Activated naive CD8-positive, alpha-beta T cell treated with anti-CD3 and anti-CD28 coated beads, Interleukin-2, amount 50 U/mL, for 24 hours (primary cell): Measurements from ENCODE around the gene SH3YL1.
A peak's percentile ranks its signal among the peaks of the same experiment; 100 is the strongest.

Experiments
- ATAC-seq: fragments of 150-1000 bp; cut with Tn5 transposase; one replicate; pipeline ENCODE4 v1.10.0; 2021
- DNase-seq: peaks from one replicate; pipeline ENCODE4 v3.0.0; 2021
- H3K27ac Mint-ChIP-seq: one replicate; pipeline ENCODE4 v1.8.0; 2021; ENCODE audit warnings: mild to moderate bottlenecking, mixed read lengths
- H3K27me3 Mint-ChIP-seq: one replicate; pipeline ENCODE4 v1.8.0; 2021; ENCODE audit warnings: mixed read lengths
- H3K36me3 Mint-ChIP-seq: one replicate; pipeline ENCODE4 v1.8.0; 2021; ENCODE audit warnings: low read depth, mixed read lengths
- H3K4me1 Mint-ChIP-seq: one replicate; pipeline ENCODE4 v1.8.0; 2021; ENCODE audit warnings: mixed read lengths
- H3K4me3 Mint-ChIP-seq: one replicate; pipeline ENCODE4 v1.8.0; 2021; ENCODE audit warnings: mild to moderate bottlenecking, moderate library complexity, mixed read lengths
- H3K9me3 Mint-ChIP-seq: one replicate; pipeline ENCODE4 v1.8.0; 2021; ENCODE audit warnings: mixed read lengths

SH3YL1 gene

DNA sequence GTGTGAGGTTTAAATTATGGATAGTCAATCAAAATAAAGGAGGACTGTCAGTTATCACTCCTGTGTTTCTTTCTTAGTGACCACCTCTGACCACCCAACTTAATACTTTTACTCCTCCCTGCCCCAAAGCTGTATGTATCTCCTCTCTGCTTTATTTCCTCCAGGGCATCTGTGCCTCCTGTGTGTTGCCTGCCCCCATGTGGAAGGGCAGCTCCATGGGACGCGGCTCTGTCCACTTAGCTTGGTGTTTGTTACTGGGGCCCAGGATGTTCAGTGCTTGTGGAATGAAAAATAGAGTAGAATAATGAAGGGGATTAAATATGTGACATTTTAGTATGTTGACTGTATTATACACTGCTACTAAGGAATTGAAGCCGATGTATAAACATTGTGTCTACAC lies 10.7 kb upstream of the SH3YL1 start:
- DNase-seq: no peak
- no peaks in the 10 kb centered on the region for H3K27me3 Mint-ChIP-seq
- no peak overlapping the region for H3K27ac Mint-ChIP-seq
- no peaks in the 10 kb centered on the region for H3K9me3 Mint-ChIP-seq
- H3K4me3 Mint-ChIP-seq: no peak overlapping the region
- peaks cover 23% of the 10 kb centered on the region for H3K4me1 Mint-ChIP-seq
- peaks cover 64% of the 10 kb centered on the region for H3K36me3 Mint-ChIP-seq
- ATAC-seq: no peak

DNA sequence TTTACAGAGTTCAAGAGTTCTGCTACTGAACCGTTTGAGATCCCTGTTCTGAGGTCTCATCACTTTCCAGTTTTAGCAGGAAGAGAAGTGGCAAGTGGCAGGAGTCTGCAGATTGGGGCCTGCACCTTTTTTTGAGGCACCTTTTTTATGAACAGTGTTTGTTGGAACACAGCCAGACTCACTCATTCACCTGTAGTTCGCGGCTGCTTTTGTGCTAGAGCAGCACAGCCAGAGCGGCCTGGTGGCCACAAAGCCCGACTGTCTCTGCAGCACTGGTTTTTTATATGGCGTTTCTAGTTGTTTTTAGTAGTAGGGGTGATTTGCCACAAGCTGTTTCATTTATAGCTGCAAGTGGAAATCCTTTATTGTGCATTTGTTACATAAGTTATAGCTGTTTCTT lies 9.5 kb upstream of the SH3YL1 start:
- no peak for ATAC-seq
- no peak overlapping the region for H3K27ac Mint-ChIP-seq
- H3K4me3 Mint-ChIP-seq: no peak overlapping the region
- no peaks in the 10 kb centered on the region for H3K9me3 Mint-ChIP-seq
- H3K36me3 Mint-ChIP-seq: peaks cover 59% of the 10 kb centered on the region
- no peaks in the 10 kb centered on the region for H3K27me3 Mint-ChIP-seq
- DNase-seq: no peak
- H3K4me1 Mint-ChIP-seq: peaks cover 30% of the 10 kb centered on the region

DNA sequence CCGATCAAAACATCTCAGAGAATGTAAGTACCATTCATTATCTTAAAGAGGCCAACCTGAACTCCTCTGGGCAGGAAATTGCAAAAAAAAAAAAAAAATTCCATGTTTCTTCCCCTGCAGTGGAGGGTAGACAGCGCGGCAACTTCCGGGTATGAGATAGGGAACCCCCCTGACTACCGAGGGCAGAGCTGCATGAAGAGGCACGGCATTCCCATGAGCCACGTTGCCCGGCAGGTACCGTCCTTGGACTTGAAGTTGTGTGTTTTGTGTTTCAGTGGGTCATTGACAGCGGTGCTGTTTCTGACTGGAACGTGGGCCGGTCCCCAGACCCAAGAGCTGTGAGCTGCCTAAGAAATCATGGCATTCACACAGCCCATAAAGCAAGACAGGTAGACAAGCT lies 8.1 kb upstream of the SH3YL1 start:
- no peak overlapping the region for H3K27ac Mint-ChIP-seq
- no peak for DNase-seq
- no peaks in the 10 kb centered on the region for H3K27me3 Mint-ChIP-seq
- H3K9me3 Mint-ChIP-seq: no peaks in the 10 kb centered on the region
- ATAC-seq: no peak
- H3K36me3 Mint-ChIP-seq: peaks cover 51% of the 10 kb centered on the region
- H3K4me3 Mint-ChIP-seq: no peak overlapping the region
- H3K4me1 Mint-ChIP-seq: peaks cover 44% of the 10 kb centered on the region

DNA sequence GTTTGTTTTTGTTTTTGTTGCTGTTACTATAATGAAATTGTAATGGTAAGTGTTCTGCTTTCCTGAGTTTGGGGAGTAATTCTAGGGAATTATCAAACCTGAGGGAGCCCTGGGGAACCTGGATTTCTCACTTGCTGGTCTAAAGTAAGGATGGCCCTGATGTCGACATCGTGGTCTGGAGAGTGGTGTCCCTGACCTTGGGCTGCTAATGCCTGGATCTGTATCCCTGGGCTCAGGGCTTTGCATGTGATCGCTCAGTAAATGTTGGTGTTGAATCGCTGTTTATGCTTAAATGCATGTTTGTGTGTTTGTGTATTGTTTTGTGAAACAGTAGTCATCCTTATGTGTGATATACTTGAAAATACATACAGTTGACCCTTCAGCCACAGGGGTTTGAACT lies 7.0 kb upstream of the SH3YL1 start:
- no peak for DNase-seq
- Mint-ChIP-seq H3K4me3 (no peak overlapping the region), H3K9me3 (no peaks in the 10 kb centered on the region), H3K36me3 (peaks cover 49% of the 10 kb centered on the region), H3K27me3 (no peaks in the 10 kb centered on the region), H3K4me1 (peaks cover 54% of the 10 kb centered on the region), H3K27ac (no peak overlapping the region)
- ATAC-seq: no peak

DNA sequence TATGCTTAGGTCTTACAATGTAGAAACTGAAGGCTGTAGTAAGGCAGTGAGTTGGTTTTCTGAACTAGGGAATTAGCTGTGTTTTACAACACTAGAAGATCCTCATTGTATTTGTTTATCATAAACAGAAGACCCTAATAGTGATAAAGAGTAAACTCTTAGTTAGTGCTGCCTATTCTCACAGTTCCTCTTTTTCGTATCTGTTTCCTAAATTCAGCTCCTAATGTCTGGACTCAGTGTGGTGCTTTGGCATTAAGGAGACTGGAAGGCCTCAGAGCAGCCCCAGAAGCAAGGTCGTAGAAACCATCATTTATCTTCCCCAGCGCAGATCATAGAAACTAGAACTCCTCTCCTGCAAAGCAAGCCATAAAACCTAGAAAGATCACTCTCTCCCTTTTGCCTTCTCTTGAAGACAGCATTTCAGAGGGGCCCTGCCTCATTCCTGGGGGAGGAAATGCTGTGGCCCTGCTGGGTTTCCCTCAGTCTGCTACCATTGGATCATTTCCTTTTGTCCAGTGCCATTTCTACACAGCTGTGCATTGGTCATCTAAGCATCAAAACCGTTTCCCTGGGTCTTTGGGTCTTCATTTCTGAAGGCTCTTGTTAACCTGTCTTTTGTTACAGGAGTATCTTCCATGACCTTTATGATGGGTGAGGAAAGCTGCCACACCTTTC lies 5.7 kb upstream of the SH3YL1 start:
- ATAC-seq: no peak
- Mint-ChIP-seq H3K36me3 (peaks cover 40% of the 10 kb centered on the region), H3K9me3 (no peaks in the 10 kb centered on the region), H3K4me3 (no peak overlapping the region), H3K4me1 (peaks cover 59% of the 10 kb centered on the region), H3K27me3 (no peaks in the 10 kb centered on the region), H3K27ac (no peak overlapping the region)
- DNase-seq: no peak

DNA sequence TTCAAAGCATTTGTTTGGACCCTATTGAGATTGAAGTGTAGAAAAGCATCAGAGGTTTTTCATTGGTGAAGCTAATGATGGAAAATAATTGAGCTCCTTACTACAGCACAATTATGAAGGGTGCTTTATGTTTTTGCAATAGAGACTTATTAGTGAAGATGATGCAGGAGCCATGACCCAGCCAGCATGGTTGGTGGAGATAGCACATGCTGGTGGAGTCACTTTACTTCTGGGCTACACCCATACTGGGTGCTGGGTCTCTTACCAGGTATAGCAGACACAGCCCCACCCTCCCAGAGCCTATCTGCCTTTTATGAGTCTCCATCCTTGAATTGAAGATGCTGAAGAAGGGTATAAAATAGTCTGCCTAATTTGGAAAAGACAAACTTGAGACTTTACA lies 4.5 kb upstream of the SH3YL1 start:
- H3K9me3 Mint-ChIP-seq: no peaks in the 10 kb centered on the region
- H3K27ac Mint-ChIP-seq: peak overlapping the region; percentile 11
- H3K27me3 Mint-ChIP-seq: no peaks in the 10 kb centered on the region
- H3K4me1 Mint-ChIP-seq: peaks cover 62% of the 10 kb centered on the region
- DNase-seq (no peak), ATAC-seq (no peak)
- no peak overlapping the region for H3K4me3 Mint-ChIP-seq
- H3K36me3 Mint-ChIP-seq: peaks cover 37% of the 10 kb centered on the region

DNA sequence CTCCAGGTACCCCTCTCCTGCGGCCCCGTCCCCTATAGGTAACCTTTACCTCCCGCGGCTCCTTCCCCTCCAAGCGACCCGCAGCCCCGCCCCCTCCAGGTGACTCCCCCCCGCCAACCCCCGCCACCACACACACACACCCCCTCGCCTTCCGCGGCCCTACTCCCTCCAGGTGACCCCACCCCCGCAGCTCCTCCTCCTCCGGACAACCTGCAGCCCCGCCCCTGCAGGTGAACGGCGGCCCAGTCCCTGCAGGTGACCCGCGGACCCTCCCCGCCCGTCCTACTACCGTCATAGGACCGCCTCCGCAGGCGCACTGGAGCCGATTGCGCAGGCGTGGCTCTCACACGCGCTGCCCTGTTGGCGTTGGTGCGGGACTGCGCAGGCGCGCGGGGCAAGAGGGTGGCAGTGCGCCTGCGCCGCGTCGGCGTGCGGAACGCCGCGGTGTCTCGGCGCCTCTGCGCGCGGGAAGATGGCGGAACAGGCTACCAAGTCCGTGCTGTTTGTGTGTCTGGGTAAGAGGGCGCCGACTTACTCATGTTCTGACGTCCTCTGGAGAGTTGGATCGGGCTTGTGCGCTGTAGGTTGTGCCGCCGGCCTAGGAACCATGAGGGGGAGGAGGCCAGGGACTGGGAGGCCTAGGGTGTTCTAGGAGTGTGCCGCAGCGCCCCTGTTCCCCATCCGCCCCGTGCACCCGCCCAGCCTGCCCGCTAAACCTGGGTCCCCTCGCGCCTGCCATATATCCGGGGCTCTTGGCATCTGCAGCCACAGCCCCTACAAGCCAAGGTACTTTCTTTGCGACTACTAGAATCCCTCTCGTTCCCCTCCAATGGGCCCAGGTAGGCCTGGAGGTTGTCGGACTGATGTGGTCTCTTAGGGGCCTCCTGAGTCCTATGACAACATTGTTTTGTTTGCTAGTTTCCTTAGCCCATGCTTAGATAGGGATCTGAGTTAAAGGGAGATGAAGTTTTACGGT lies 949 bp upstream of the SH3YL1 start, which contains the start of gene ACP1:
ACP1 (plus strand) TSS at position 455 of the 976 bp plus-strand sequence; CDS start at position 473, 18 bp downstream.
- Mint-ChIP-seq H3K4me3 (peak within 1 kb of the TSS; percentile 92), H3K36me3 (peaks cover 31% of the 10 kb centered on the region), H3K27me3 (no peaks in the 10 kb centered on the region), H3K27ac (peak within 1 kb of the TSS; percentile 93), H3K9me3 (no peaks in the 10 kb centered on the region), H3K4me1 (peaks cover 51% of the 10 kb centered on the region)
- DNase-seq (peak; percentile 95), ATAC-seq (peak; percentile 89)

DNA sequence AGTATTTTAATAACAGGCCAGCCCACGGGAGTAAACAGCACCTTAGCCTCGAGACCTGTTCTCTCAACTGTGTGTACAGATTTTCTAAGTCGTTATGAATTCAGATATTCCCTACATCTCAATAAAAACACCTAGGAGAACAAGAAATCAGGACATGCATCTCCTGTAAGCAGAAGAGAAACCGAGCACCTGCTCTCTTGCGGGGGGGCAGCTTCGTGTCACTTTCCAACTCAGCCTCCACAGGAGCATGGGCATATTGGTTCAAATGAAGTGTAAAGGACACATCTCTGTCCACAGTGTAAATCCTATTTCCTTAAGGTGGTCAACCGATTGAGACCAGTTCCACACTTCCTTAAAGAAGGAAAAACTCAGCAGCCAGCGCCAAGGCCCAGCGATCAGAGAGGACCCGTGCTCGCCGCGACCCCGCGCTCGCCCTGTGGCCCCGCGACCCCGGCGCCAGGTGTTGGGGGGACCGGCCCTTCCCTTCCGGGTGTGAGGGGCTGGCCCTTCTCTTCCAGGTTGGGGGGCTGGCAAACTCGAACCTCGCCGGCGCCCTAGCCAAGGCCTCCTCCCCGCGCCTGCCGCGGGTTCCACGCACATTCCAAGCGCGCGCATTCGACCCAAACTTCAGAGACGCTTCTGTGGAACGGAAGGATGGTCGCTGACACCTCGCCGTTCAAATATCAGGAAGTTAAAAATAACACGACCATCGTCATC lies 652 bp downstream of the SH3YL1 start:
- H3K4me1 Mint-ChIP-seq: peaks cover 40% of the 10 kb centered on the region
- peak overlapping the region; percentile 72 for H3K4me3 Mint-ChIP-seq
- peak overlapping the region; percentile 62 for H3K27ac Mint-ChIP-seq
- peaks cover 39% of the 10 kb centered on the region for H3K36me3 Mint-ChIP-seq
- H3K27me3 Mint-ChIP-seq: no peaks in the 10 kb centered on the region
- DNase-seq (no peak), ATAC-seq (no peak)
- H3K9me3 Mint-ChIP-seq: peaks cover 12% of the 10 kb centered on the region

DNA sequence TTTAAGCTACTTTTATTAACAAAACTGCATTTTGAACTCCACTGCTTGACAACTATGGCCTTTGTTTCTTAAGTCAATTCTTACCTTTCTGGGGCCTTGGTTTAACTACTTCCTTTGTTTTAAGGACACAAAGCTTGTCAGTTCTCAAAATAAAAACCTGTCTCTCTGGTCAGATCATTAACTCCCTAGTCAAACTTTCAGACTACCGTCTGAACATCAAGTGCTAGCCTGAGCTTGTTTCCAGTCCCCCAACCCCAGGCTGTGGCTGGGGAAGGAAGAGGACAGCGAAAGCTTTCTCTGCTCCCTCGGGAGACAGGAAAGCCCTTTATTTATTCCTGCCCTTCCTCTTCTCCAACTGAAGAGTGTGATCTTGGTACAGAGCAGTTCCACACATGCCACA lies 1.7 kb downstream of the SH3YL1 start:
- no peak overlapping the region for H3K27ac Mint-ChIP-seq
- DNase-seq: no peak

DNA sequence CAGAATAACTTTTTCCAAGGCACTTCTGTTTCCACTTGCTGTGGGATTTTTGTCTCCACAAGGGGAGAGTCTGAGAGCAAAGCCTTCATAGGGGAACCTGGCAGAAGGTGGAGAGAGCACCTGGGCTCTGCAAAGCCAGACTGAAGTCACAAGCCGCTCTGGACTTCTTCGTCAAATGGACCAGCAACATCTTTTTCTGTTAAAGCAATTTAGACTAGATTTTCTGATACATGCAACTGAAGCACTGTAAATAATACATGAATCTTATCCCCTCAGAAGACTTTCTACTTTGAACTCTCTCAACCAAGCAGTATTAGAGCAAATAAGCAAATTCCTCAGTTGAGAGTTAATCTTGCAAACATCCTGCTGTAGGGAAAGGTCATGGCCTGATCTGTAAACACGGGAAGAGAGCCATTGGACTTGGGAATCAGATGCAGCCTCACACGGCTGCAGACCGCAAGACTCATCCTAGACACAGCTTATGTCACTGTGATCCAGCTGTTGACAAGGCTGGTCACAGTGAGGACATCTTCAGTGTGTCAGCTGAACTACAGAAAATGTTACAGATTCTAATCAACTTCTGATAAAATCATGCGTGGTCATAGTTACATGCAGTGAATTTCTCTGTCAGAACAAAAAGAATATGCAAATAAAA lies 3.2 kb downstream of the SH3YL1 start:
- Mint-ChIP-seq H3K27ac (no peak overlapping the region), H3K4me1 (peaks cover 15% of the 10 kb centered on the region), H3K27me3 (no peaks in the 10 kb centered on the region), H3K9me3 (peaks cover 18% of the 10 kb centered on the region), H3K4me3 (no peak overlapping the region), H3K36me3 (peaks cover 33% of the 10 kb centered on the region)
- ATAC-seq: no peak
- no peak for DNase-seq

More for the DNA sequence above, 1.7 kb downstream of the SH3YL1 start:
- H3K4me1 Mint-ChIP-seq: peaks cover 29% of the 10 kb centered on the region
- H3K27me3 Mint-ChIP-seq: no peaks in the 10 kb centered on the region
- ATAC-seq: no peak
- peaks cover 41% of the 10 kb centered on the region for H3K36me3 Mint-ChIP-seq
- peaks cover 18% of the 10 kb centered on the region for H3K9me3 Mint-ChIP-seq
- H3K4me3 Mint-ChIP-seq: no peak overlapping the region

DNA sequence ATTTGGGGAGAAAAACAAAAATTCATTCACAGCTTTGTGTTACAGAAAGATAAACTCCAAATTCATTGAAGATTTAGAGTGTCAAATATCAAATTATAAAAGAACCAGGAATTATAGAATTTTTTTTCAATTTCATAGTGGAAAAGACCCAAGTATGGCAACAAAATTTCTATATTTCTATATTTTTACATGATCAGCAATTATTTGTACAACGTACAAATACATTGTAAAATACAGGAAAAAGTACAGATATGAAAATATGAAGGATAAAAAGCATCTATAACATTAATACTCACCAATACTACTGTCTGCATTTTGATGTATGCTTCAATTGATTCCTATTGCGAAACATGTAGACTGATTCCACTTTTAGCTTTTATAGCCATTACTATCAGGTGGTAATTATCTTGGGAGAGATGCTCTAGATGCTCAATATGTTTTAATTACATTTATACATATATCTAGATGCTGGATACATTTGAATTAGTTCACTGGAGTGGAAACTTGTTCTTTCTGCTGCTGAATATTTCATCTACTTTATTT lies 4.0 kb downstream of the SH3YL1 start:
- Mint-ChIP-seq H3K36me3 (peaks cover 33% of the 10 kb centered on the region), H3K27ac (no peak overlapping the region), H3K27me3 (no peaks in the 10 kb centered on the region), H3K4me1 (peaks cover 10% of the 10 kb centered on the region), H3K9me3 (peaks cover 18% of the 10 kb centered on the region), H3K4me3 (no peak overlapping the region)
- no peak for ATAC-seq
- no peak for DNase-seq

DNA sequence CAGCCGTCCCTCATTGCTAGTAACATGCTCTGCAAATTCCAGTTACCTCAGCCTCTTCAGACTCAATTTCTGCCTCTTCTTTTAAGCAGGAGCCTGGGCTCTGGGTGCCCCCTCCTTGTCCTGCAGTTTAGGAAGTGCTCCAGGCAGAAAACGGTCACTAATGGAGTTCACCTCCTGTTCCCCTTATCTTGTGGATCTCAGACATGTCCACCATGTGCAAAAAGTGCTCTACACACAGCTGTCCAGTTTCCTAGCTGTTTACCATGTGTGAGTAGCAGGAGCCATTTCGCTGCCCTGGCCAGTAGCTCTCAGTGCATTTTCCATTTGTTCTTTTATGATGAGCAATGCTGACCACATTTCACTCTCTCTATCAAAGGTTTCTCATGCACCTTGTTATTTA lies 4.9 kb downstream of the SH3YL1 start:
- H3K4me3 Mint-ChIP-seq: no peak overlapping the region
- ATAC-seq: no peak
- H3K36me3 Mint-ChIP-seq: peaks cover 33% of the 10 kb centered on the region
- H3K4me1 Mint-ChIP-seq: peaks cover 10% of the 10 kb centered on the region
- H3K27me3 Mint-ChIP-seq: no peaks in the 10 kb centered on the region
- peaks cover 18% of the 10 kb centered on the region for H3K9me3 Mint-ChIP-seq
- no peak for DNase-seq
- H3K27ac Mint-ChIP-seq: no peak overlapping the region

DNA sequence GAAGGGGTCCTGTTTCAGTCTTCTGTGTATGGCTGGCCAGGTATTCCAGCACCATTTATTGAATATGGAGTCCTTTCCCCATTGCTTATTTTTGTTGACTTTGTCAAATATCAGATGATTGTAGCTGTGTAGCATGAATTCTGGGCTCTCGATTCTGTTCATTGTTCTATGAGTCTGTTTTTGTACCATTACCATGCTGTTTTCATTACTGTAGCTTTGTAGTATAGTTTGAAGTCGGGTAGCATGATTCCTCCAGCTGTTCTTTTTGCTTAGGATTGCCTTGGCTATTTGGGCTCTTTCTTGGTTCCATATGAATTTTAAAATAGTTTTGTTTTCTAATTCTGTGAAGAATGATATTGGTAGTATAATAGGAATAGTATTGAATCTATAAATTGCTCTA lies 6.0 kb downstream of the SH3YL1 start:
- H3K4me1 Mint-ChIP-seq: peaks cover 6% of the 10 kb centered on the region
- H3K27ac Mint-ChIP-seq: no peak overlapping the region
- H3K9me3 Mint-ChIP-seq: peaks cover 18% of the 10 kb centered on the region
- DNase-seq: no peak
- ATAC-seq: no peak
- no peak overlapping the region for H3K4me3 Mint-ChIP-seq
- peaks cover 31% of the 10 kb centered on the region for H3K36me3 Mint-ChIP-seq
- H3K27me3 Mint-ChIP-seq: no peaks in the 10 kb centered on the region

DNA sequence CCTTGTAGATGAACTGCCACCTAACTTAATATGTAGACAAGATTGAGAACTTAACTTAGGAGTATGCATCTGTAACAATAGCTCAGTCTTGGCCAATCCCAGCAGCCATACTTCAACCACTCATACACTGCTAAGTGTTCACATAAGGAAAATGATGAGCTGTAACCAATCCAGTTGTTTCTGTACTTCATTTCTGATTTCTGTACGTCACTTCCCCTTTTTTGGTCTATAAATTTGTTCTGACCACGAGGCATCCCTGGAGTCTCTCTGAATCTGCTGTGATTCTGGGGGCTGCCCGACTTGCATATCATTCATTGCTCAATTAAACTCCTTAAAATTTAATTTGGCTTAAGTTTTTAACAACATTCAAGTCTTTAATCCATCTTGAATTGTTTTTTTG lies 6.4 kb downstream of the SH3YL1 start:
- no peak overlapping the region for H3K4me3 Mint-ChIP-seq
- ATAC-seq (no peak), DNase-seq (no peak)
- H3K36me3 Mint-ChIP-seq: peaks cover 28% of the 10 kb centered on the region
- H3K27me3 Mint-ChIP-seq: no peaks in the 10 kb centered on the region
- peaks cover 18% of the 10 kb centered on the region for H3K9me3 Mint-ChIP-seq
- H3K27ac Mint-ChIP-seq: no peak overlapping the region
- H3K4me1 Mint-ChIP-seq: peaks cover 2% of the 10 kb centered on the region
